Ureter (tissue), 1 donor: ENCODE results near the gene MED19. TPM values are rescaled to one million over a fixed set of nuclear protein-coding genes. Genes with fewer than 3 reads are reported as not detected.

ENCODE experiments used
- total RNA-seq: library from RNA; stranded (reverse); gene quantifications from one replicate; pipeline ENCODE4 v1.2.4, GENCODE V29; 2023
- donor health status: DM: yes; HTN: yes; CAD: no.

MED19 gene
- total RNA-seq, 1 donor from 2014 or later, result 12.7 TPM

Other genes with a start within 250 kb of the MED19 start
- gene SLC43A1, start 196.5 kb downstream of the MED19 start, total RNA-seq, result 10.4 TPM
- 50.5 TPM for gene TIMM10, start 181.5 kb downstream of the MED19 start, total RNA-seq
- gene SMTNL1, start 174.6 kb downstream of the MED19 start, total RNA-seq, result not detected
- 83.1 TPM for gene UBE2L6, start 144.5 kb downstream of the MED19 start, total RNA-seq
- gene SERPING1, start 114.5 kb downstream of the MED19 start, total RNA-seq, result 302 TPM
- gene YPEL4, start 62.3 kb downstream of the MED19 start, total RNA-seq, result 0.44 TPM
- gene CLP1, start 54.5 kb downstream of the MED19 start, total RNA-seq, result 10.0 TPM
- gene ZDHHC5, start 44.1 kb downstream of the MED19 start, total RNA-seq, result 91.9 TPM
- gene TMX2, start 378 bp upstream of the MED19 start, total RNA-seq, result 108 TPM
- 111 TPM for gene SELENOH, start 29.3 kb upstream of the MED19 start, total RNA-seq
- not detected for gene BTBD18, start 39.6 kb upstream of the MED19 start, total RNA-seq
- gene CTNND1, start 49.6 kb upstream of the MED19 start, total RNA-seq, result 426 TPM